ENCODE measurements around the gene IQGAP3. TPM values are rescaled to one million over a fixed set of nuclear protein-coding genes. Genes with fewer than 3 reads are reported as not detected.

The IQGAP3 gene
- total and polyA plus RNA-seq, 2 of the 4 experiments (the other 2 are of a cell fraction) = 12.5 to 13.6 TPM

GRCh38 chr1:156487862-156488261 lies 84.5 kb downstream of the IQGAP3 start:
- Histone ChIP-seq H3K14ac (replicated peaks; ENCODE audit: low read depth, low read length) (no peak overlapping the region), H4K20me1 (ENCODE audit: insufficient read depth, low read length) (peaks cover 100% of the 10 kb centered on the region), H2BK5ac (ENCODE audit: low read depth, low read length, poor library complexity, severe bottlenecking) (no peak overlapping the region), H2BK120ac (ENCODE audit: low read depth, low read length) (no peak overlapping the region), H2AK9ac (replicated peaks; ENCODE audit: low read depth, low read length, poor library complexity) (no peak overlapping the region), H3K27ac (ENCODE audit: insufficient read depth, low read length) (no peak overlapping the region), H2BK15ac (ENCODE audit: low read depth, low read length) (no peak overlapping the region), H3K4ac (ENCODE audit: low read depth, low read length) (no peak overlapping the region), H3K4me1 (ENCODE audit: control insufficient read depth, insufficient read depth, low read length) (peaks cover 50% of the 10 kb centered on the region), H4K91ac (ENCODE audit: insufficient read depth, low read depth, low read length) (no peak overlapping the region), H2BK20ac (ENCODE audit: low read depth, low read length) (no peak overlapping the region), H3K23ac (ENCODE audit: low read depth, low read length) (no peak overlapping the region), H3K9me1 (ENCODE audit: insufficient read depth, low read length) (peaks cover 76% of the 10 kb centered on the region), H3K4me2 (ENCODE audit: low read depth, low read length) (no peak overlapping the region), H3K9me3 (ENCODE audit: control insufficient read depth, insufficient read depth, low read length) (no peaks in the 10 kb centered on the region), H4K8ac (ENCODE audit: low read depth in 2 of 2, low read length in 2 of 2) (no peak overlapping the region), H2AFZ (replicated peaks; ENCODE audit: low read length, poor library complexity) (no peak overlapping the region), H3K27me3 (ENCODE audit: control insufficient read depth, insufficient read depth, low read length) (no peaks in the 10 kb centered on the region), H3K36me3 (ENCODE audit: control insufficient read depth, insufficient read depth, low read length) (peaks cover 8% of the 10 kb centered on the region), H3K4me3 (ENCODE audit: insufficient read depth, low read depth, low read length) (no peak overlapping the region), H3K9ac (ENCODE audit: low read depth, low read length) (no peak overlapping the region), H2AK5ac (ENCODE audit: low read depth, low read length) (no peak overlapping the region), H3K79me1 (ENCODE audit: low read depth in 1 of 2, low read length in 2 of 2) (peaks cover 11 to 100% of the 10 kb centered on the region in 2 experiments; a peak in 3 of 4 replicates), H4K5ac (ENCODE audit: low read depth, low read length) (no peak overlapping the region), H3K18ac (ENCODE audit: low read depth, low read length) (no peak overlapping the region), H3K56ac (ENCODE audit: extremely low read depth, insufficient read depth, low read length) (no peak overlapping the region)
- ChIA-PET POLR2A (ENCODE audit: unreplicated experiment) (no interaction called here), CTCF (no interaction called here)
- in situ Hi-C loops (cut with MboI; ENCODE audit: low sequenced_read_pairs) (no loop called here), intact Hi-C loops (cut with micrococcal nuclease) (no loop called here), dilution Hi-C loops (cut with HindIII; ENCODE audit: low sequenced_read_pairs, unreplicated experiment) (no loop called here)
- WGBS, 2 experiments (ENCODE audit: extremely low coverage in 2 of 2, insufficient read length in 1 of 2) = 100% methylated on average over 1 of the region's 4 CpGs; no CpG with 5 or more reads in 1 of the 2 experiments
- DNase-seq = no peak
- no peak for TF ChIP-seq ELK1 (IDR thresholded peaks at IDR 0.05; ENCODE audit: borderline replicate concordance, low read depth, low read length)
- TF ChIP-seq USF2 (IDR thresholded peaks at IDR 0.05; ENCODE audit: low read depth, low read length) = no peak
- no peak for TF ChIP-seq CTCF (conservative IDR thresholded peaks at IDR 0.05; ENCODE audit: low read depth, low read length)
- no peak for TF ChIP-seq FOS (IDR thresholded peaks at IDR 0.05; ENCODE audit: low read depth, low read length)
- TF ChIP-seq POLR2A (IDR thresholded peaks at IDR 0.05; ENCODE audit: low read depth, low read length) = no peak
- no peak for TF ChIP-seq RFX5 (IDR thresholded peaks at IDR 0.05; ENCODE audit: low read depth, low read length)
- TF ChIP-seq CEBPB (IDR thresholded peaks at IDR 0.05; ENCODE audit: low read depth, low read length) = no peak
- no peak for TF ChIP-seq SMC3 (IDR thresholded peaks at IDR 0.05; ENCODE audit: low read depth, low read length)
- TF ChIP-seq MAZ (IDR thresholded peaks at IDR 0.05; ENCODE audit: borderline replicate concordance, low read depth, low read length) = no peak
- TF ChIP-seq CHD1 (IDR thresholded peaks at IDR 0.05; ENCODE audit: low read depth, low read length) = no peak
- TF ChIP-seq MXI1 (IDR thresholded peaks at IDR 0.05; ENCODE audit: borderline replicate concordance, low read depth, low read length) = no peak
- TF ChIP-seq BHLHE40 (IDR thresholded peaks at IDR 0.05; ENCODE audit: low read depth, low read length) = no peak
- no peak for ATAC-seq (ENCODE audit: low read depth)
- BruUV-seq (replicated peaks) = no TSS peak
